Testis (tissue), 2 donors: Measurements from ENCODE around the gene RYR3.

Source experiments
- CTCF ChIP-seq, 3 experiments: fragments of 450-650 bp in 2 of 3; fragments of 200-600 bp in 1 of 3; sonication (generic) in 1 of 3; IDR thresholded peaks; one replicate each; pipeline ENCODE4 v1.5.1; 2016 to 2019; ENCODE audit warnings: antibody characterized with exemption in 3 of 3, mild to moderate bottlenecking in 2 of 3, moderate library complexity in 1 of 3
- POLR2A ChIP-seq: fragments of 450-650 bp; IDR thresholded peaks from one replicate; pipeline ENCODE4 v1.6.1; 2017; ENCODE audit warnings: antibody characterized with exemption, mild to moderate bottlenecking, moderate library complexity

- TF ChIP-seq CTCF (IDR thresholded peaks at IDR 0.05) (no peak), POLR2A (no peak)
Observed at GRCh38 chr15:33405096-33405495, 94.3 kb downstream of the RYR3 start.
